GM19043 (cell line): ENCODE results near the gene CACNA1B.

Experiments
- ATAC-seq: cut with Tn5 transposase; IDR thresholded peaks from one replicate; pipeline ENCODE4 v1.9.1; 2021; ENCODE audit warnings: low read depth; ENCODE audit not compliant: unreplicated experiment

The CACNA1B gene

GRCh38 chr9:138067613-138068367 lies 190.2 kb downstream of the CACNA1B start:
- no peak for ATAC-seq

DNA sequence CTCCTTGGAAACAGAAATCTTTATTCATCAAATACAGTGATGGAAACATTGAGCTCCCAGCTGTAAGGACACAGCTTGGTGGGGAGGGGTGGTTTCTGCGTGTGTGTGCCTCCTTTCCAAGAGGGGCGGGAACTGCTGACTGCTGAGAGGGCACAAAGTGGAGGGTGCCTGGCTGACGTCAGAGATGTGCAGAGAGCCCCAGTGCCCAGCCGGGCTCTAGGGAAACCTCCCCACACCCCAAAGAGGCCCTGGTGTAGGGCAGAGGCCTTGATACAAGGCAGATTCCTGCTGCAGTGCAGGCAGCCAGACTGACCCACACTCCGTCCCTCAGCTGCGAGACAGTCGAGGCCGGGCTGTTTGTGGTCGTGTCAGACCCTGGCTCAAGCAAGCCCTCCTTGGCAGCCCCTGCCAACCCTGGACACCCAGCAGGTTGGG lies 191.0 kb downstream of the CACNA1B start:
- ATAC-seq: no peak

GRCh38 chr9:138069731-138070456 lies 192.3 kb downstream of the CACNA1B start:
- ATAC-seq: no peak

- ATAC-seq: no peak
These were observed 193.2 kb downstream of the CACNA1B start for GRCh38 chr9:138070815-138071214.

GRCh38 chr9:138071292-138071691 lies 193.7 kb downstream of the CACNA1B start:
- ATAC-seq: no peak

DNA sequence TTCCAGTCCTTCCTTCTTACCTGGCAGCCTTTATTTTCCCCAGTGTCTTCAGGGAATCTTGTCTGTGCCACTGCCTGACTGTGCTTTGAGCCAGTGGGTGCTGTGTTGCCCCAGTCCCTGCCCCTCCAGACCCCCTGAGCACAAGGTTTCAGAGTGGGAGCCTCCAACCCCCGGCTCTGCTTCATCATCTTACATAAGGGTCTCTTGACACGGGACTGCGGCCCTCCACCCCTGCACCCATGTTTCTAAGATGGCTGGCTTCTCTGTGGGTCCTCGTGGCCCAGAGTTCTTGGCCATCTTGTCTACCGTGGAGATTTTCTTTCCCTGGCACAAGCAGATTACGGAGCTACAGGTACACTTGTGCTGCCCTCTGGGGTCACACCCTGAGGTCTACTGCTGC lies 194.1 kb downstream of the CACNA1B start:
- ATAC-seq: no peak

- no peak for ATAC-seq
These were observed 194.7 kb downstream of the CACNA1B start for GRCh38 chr9:138072161-138072842.

DNA sequence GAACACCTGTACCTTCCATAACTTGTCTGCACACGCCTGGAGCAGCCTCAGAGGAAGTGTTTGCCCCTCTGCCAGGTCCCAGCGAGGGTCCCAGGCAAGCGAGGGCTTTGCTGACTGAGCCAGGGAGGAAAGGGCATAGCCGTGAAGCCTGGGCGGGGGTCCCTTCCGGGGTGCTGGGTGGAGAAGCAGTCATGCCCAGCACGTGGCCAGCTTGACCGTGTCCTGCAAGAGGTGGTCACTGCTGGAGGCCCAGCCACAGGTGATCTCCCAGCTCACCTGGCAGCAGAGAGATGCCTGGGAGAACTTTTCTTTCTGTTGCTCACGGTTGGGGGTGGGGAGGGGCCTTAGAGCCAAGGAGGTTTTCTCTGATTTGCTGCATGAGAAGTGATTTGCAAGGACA lies 195.3 kb downstream of the CACNA1B start:
- ATAC-seq: no peak

GRCh38 chr9:138073408-138073807 lies 195.8 kb downstream of the CACNA1B start:
- ATAC-seq: no peak

GRCh38 chr9:138073808-138074207 lies 196.2 kb downstream of the CACNA1B start:
- ATAC-seq: no peak

- ATAC-seq: no peak
These were observed 196.9 kb downstream of the CACNA1B start for GRCh38 chr9:138074516-138074915.

DNA sequence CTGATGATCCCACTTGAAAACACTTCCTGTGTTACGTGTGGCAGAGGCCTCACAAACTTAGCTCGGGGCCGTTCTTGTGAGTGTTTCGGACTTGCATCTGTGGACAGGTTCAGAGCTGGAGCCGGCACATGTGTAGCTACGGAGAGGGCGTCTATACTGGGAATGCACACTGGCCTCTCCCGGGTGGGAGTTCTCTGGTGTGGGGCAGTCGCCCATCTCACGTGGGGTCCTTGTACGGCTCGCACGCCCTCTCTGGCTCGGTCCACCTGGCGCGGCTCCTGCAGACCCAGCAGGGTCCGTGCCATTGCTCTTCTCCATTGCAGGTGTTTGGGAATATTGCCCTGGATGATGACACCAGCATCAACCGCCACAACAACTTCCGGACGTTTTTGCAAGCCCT lies 197.9 kb downstream of the CACNA1B start:
- ATAC-seq: no peak

- no peak for ATAC-seq
These were observed 198.5 kb downstream of the CACNA1B start for GRCh38 chr9:138075961-138076649.

GRCh38 chr9:138076650-138077009 lies 199.0 kb downstream of the CACNA1B start:
- ATAC-seq: no peak

- no peak for ATAC-seq
These were observed 199.5 kb downstream of the CACNA1B start for GRCh38 chr9:138077126-138077525.

- no peak for ATAC-seq
These were observed 200.4 kb downstream of the CACNA1B start for GRCh38 chr9:138077898-138078540.

GRCh38 chr9:138078846-138079245 lies 201.3 kb downstream of the CACNA1B start:
- no peak for ATAC-seq

GRCh38 chr9:138080979-138081378 lies 203.4 kb downstream of the CACNA1B start:
- ATAC-seq: no peak

GRCh38 chr9:138082918-138083636 lies 205.5 kb downstream of the CACNA1B start:
- ATAC-seq: no peak

- no peak for ATAC-seq
These were observed 206.3 kb downstream of the CACNA1B start for GRCh38 chr9:138083873-138084272.
